ENCODE measurements around the gene F2.

- TF ChIP-seq, protein P1, sequence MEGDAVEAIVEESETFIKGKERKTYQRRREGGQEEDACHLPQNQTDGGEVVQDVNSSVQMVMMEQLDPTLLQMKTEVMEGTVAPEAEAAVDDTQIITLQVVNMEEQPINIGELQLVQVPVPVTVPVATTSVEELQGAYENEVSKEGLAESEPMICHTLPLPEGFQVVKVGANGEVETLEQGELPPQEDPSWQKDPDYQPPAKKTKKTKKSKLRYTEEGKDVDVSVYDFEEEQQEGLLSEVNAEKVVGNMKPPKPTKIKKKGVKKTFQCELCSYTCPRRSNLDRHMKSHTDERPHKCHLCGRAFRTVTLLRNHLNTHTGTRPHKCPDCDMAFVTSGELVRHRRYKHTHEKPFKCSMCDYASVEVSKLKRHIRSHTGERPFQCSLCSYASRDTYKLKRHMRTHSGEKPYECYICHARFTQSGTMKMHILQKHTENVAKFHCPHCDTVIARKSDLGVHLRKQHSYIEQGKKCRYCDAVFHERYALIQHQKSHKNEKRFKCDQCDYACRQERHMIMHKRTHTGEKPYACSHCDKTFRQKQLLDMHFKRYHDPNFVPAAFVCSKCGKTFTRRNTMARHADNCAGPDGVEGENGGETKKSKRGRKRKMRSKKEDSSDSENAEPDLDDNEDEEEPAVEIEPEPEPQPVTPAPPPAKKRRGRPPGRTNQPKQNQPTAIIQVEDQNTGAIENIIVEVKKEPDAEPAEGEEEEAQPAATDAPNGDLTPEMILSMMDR (IDR thresholded peaks at IDR 0.05; ENCODE audit: low read depth, low read length, poor library complexity, severe bottlenecking) = no peak
- TF ChIP-seq EZH2phosphoT487 (IDR thresholded peaks at IDR 0.05; ENCODE audit: borderline replicate concordance, low read length) = no peak
These were observed 21.7 kb upstream of the F2 start for GRCh38 chr11:46697303-46697702.
